ES-I3 (cell line): Measurements from ENCODE around the gene GPR153.

Source experiments
- H3K36me3 ChIP-seq: 2 replicates; pipeline ENCODE4 v1.6.1; 2013; ENCODE audit warnings: mild to moderate bottlenecking, low read length, control low read depth, moderate library complexity; ENCODE audit not compliant: insufficient read depth
- H3K4me1 ChIP-seq: 2 replicates; pipeline ENCODE4 v1.6.1; 2013; ENCODE audit warnings: mild to moderate bottlenecking, control low read depth, low read length; ENCODE audit not compliant: insufficient read depth
- H3K9ac ChIP-seq: 2 replicates; pipeline ENCODE4 v1.6.1; 2013; ENCODE audit warnings: low read depth, mild to moderate bottlenecking, low read length, moderate library complexity
- H3K9me3 ChIP-seq: 2 replicates; pipeline ENCODE4 v1.6.1; 2013; ENCODE audit warnings: mild to moderate bottlenecking, low read length, moderate library complexity; ENCODE audit not compliant: control insufficient read depth, insufficient read depth

GPR153 gene

DNA sequence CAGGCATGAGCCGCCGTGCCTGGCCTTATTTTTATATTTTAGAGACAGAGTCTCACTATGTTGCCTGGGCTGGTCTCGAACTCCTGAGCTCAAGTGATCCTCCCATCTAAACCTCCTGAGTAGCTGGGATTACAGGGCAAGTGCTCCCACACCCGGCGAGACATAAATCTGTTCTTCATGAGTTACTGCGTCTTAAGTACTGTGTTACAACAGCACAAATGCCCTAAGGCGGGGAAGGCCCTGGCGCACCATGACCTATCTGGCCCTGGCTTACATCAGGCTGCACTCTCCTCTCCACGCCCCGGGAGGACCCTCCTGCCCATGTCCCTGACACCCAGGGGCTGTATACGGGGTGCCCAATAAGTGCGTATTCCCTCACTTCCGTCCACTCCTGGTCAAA lies 4.3 kb downstream of the GPR153 start:
- H3K36me3 ChIP-seq: no peaks in the 10 kb centered on the region
- no peak overlapping the region for H3K9ac ChIP-seq
- peaks cover 3% of the 10 kb centered on the region; the same call in 1 of the 2 replicates for H3K4me1 ChIP-seq
- H3K9me3 ChIP-seq: no peaks in the 10 kb centered on the region

DNA sequence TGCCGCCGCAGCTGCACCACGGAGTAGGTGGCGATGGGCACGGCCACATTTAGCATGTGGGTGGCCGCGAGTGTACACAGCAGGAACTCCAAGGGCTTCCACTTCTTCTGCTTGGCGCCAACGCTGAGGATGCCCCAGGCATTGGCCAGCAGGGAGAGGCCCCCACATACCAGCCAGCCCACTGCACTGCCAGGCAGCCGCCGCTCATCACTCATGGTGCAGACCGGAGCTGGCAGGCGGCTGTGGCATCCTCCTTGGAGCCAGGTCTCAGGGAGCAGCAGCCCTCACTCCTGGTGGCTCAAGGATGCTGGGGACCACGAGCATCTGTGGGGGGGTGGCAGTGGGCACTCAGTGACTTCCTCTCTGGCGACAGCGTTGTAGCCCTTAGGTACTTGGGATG lies 6.2 kb downstream of the GPR153 start:
- peaks cover 2% of the 10 kb centered on the region; the same call in 1 of the 2 replicates for H3K4me1 ChIP-seq
- no peaks in the 10 kb centered on the region for H3K36me3 ChIP-seq
- no peaks in the 10 kb centered on the region for H3K9me3 ChIP-seq
- no peak overlapping the region for H3K9ac ChIP-seq

DNA sequence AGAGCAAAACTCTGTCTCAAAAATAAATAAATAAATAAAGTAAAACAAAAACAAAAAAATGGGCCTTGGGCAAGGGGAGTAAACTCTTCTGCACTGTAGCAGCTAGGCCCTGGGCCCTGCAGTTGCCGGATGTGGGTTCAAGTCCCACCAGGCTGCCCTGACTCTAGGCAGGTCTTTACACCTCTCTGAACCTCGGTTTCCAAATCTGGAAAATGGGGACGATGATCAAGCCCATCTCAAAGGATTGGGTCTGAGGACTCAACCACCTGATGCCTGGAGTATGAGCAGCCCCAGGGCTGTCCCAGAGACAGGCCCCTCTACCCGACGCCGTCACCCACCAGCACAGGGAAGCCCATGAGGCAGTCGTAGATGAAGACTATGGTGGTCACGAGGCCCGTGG lies 7.5 kb downstream of the GPR153 start:
- no peaks in the 10 kb centered on the region for H3K36me3 ChIP-seq
- H3K9me3 ChIP-seq: no peaks in the 10 kb centered on the region
- no peak overlapping the region for H3K9ac ChIP-seq
- no peaks in the 10 kb centered on the region; the same call in 1 of the 2 replicates for H3K4me1 ChIP-seq

DNA sequence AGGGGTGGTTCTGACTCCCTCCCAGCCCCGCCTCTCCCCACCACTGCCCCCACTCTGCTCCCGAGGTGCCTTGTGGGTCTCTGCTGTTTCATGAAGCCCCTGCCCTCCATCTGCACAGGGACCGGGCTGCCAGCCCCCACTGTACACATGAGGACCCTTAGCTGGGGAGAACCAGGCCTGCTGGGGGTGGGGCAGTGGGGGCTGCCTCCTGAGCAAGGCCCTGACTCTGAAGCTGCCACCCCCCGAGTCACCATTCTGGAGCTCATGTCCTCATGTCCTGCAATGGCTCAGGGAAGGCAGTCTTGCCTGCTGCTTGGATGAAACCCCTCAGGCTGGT lies 8.6 kb downstream of the GPR153 start:
- no peaks in the 10 kb centered on the region for H3K36me3 ChIP-seq
- no peaks in the 10 kb centered on the region; the same call in 1 of the 2 replicates for H3K4me1 ChIP-seq
- H3K9ac ChIP-seq: no peak overlapping the region
- H3K9me3 ChIP-seq: no peaks in the 10 kb centered on the region

DNA sequence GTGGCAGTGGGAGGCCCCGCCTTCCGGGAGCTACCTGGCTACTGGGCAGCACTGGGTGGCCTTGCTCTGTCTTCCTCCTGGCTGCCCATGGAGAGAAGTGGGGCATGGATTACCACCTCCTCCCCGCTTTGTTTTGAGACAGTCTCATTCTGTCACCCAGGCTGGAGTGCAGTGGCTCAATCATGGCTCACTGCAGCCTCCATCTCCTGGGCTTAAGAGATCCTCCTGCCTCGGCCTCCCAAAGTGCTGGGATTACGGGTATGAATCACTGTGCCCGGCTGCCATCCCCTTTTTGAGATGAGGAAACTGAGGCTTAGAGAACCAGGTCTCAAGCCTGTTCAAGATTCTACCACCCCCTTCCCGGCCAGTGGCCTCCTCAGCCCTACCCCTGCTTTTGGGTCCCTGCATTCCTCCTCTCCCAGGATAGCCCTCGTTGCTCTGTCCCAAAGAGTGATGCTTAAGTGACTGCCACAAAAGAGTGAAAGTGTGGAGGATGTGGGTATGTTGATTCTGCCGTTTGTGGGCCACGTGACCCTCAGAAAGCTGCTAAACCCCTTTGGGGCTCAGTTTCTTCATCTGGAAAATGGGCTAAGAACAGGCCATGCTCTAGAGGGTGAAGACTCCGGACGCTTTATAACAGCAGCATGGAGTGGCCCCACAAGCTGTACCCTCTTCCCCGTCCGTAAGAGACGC lies 9.1 kb downstream of the GPR153 start:
- H3K36me3 ChIP-seq: no peaks in the 10 kb centered on the region
- H3K9me3 ChIP-seq: no peaks in the 10 kb centered on the region
- no peaks in the 10 kb centered on the region; the same call in 1 of the 2 replicates for H3K4me1 ChIP-seq

DNA sequence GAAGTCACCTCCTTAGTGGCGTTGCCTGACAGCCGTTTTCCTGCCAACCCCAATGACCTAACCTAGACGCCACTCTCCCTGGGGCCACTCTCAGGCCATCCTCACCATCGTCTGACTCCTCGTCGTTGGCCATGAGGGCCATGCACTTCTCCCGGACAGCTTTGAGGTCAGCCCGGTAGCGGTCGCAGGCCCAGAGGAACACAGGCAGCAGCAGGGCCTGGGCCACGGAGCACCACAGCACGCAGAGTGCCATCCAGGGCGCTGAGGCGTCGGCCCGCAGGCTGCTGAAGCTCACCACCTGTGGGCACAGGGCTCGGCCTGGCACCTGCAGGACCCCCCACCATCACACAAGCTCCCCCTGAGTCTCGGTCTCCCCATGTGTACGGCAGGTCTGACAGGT lies 9.7 kb downstream of the GPR153 start:
- Histone ChIP-seq H3K9me3 (no peaks in the 10 kb centered on the region), H3K9ac (no peak overlapping the region), H3K4me1 (no peaks in the 10 kb centered on the region; the same call in 1 of the 2 replicates), H3K36me3 (no peaks in the 10 kb centered on the region)

More for the DNA sequence above, 9.1 kb downstream of the GPR153 start:
- H3K9ac ChIP-seq: no peak overlapping the region

DNA sequence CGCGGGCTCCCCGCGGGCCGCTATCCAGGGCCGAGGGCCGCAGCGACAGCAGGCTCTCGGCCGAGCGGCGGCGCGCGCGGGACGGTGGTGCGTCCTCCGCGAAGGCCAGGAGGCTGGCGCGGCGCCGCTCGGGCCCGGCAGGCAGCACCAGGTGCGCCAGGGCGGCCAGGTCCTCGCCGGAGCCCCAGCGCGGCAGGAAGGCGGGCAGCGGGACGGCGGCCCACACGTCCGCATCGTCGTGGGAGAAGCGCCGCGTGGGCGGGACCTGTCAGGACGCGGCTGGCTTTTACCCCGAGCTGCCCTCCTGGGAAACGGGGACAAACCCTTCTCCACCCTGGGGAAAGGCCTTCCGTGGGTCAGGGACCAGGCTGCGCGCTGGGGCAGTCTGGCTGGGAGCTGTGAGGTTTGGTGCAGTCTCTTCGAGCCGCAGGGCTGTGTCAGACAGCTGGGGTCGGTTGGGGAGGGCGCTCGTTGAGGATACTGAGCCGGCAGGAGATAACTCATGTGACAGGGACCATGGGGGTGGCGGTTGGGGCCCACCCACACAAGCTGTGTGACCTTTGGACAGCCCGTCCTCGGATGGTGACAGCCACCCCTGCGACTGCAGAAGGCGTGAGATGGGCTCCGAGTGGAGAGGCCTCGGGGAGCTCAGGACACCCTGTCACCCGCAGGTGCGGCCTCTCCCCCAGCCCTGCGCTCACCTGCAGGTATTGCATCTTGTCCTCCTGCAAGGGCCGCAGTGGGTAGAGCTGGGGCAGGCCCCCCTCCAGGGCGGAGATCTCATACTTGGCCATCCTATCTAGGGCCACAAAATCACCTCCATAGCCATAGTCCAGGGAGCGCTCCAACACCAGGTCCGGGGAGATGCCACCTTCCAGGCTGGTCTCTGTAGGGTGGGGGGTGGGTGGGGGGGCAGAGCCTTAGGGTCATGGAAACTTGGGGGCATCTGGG lies 10.9 kb downstream of the GPR153 start:
- peak overlapping the region; percentile 40; the same call in 1 of the 2 replicates for H3K9ac ChIP-seq
- H3K4me1 ChIP-seq: no peaks in the 10 kb centered on the region; the same call in 1 of the 2 replicates
- no peaks in the 10 kb centered on the region for H3K9me3 ChIP-seq
- no peaks in the 10 kb centered on the region for H3K36me3 ChIP-seq

DNA sequence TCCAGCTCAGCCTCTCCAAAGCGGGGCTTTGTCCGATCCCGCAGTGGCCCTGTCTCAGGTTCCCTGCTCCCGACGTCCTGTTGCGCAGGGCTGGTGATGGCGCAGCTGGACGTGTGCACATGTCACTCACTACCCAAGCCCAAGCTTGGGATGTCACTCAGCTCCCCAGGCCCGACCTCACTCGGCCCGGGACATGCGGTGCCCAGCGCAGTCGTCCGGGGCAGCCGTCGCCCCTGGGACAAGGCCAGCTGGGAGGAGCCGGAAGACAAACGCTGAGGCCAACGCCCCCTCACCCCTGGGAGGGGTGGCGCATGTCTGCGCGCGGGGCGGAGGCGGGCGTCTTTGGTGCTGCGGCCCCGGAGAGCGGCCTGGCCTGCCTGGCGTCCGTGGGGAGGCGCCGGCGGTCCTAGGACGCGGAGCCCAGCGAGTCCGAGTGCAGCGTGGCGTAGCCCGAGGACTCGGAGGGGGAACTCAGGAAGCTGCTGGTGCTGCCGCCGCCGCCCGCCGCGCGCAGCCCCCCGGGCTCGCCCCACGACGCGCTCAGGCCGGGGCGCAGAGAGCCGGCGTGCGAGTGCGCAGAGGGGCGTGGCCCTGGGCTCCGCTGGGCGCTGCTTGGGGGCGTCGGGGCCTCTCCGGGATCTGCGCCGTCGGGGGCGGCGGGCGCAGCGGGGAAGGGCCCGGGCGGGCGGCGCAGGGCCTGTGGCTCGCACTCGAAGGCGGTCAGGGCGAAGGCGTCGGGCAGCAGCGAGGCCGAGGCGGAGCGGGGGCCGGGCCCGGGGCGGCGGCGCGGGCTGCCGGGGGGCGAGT lies 11.8 kb downstream of the GPR153 start:
- Histone ChIP-seq H3K4me1 (no peaks in the 10 kb centered on the region; the same call in 1 of the 2 replicates), H3K9me3 (no peaks in the 10 kb centered on the region), H3K9ac (peak overlapping the region; percentile 38; the same call in 1 of the 2 replicates), H3K36me3 (no peaks in the 10 kb centered on the region)

DNA sequence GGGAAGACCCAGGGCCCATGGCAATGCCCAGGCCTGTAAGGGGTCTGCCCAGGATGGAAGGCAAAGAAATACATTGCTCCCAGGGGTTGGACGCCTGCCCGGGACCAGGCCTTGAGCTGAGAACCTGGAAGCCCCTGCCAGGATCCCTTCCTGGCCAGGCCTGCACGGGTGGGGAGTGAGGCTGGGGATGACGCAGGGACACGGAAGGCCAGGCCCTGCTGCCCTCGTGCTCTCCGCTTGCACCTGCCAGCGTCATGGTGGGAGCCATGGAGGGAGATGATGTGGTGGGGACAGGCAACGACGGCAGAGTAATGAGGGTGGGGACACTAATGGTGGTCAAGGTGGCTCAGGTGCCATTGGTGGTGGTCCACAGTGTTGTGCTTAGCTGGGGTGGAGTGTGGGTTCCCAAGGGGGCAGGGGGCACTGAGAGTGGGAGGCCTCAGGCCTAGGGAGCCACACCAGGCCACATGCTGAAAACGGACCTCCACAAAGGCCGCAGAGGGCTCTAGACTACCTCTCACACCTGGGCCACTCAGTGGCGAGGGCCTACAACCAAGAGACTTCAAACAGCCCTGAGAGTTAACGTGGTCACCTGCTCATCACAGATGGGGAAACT lies 12.6 kb downstream of the GPR153 start:
- Histone ChIP-seq H3K9ac (no peak overlapping the region), H3K9me3 (no peaks in the 10 kb centered on the region), H3K36me3 (no peaks in the 10 kb centered on the region), H3K4me1 (no peaks in the 10 kb centered on the region; the same call in 1 of the 2 replicates)

DNA sequence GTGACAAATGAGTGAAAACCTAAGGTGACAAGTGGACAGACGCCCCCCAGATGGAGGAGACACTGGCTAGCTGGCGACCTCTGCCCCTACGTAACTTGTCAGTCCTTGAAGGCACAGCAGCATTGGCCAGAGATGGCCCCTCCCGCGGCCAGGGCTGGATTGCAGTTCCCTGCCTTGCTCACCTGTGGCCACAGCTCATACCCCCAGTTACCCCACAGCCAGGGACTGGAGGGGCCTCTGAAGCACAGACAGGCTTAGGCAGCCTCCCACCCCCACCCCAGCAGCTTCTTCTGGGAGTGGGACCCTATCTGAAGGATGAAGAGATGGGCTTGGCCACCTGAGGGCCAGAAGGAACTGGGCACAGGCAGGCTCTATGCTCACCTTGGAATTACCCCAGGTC lies 13.2 kb downstream of the GPR153 start:
- Histone ChIP-seq H3K9me3 (no peaks in the 10 kb centered on the region), H3K4me1 (no peaks in the 10 kb centered on the region; the same call in 1 of the 2 replicates), H3K9ac (no peak overlapping the region), H3K36me3 (no peaks in the 10 kb centered on the region)

DNA sequence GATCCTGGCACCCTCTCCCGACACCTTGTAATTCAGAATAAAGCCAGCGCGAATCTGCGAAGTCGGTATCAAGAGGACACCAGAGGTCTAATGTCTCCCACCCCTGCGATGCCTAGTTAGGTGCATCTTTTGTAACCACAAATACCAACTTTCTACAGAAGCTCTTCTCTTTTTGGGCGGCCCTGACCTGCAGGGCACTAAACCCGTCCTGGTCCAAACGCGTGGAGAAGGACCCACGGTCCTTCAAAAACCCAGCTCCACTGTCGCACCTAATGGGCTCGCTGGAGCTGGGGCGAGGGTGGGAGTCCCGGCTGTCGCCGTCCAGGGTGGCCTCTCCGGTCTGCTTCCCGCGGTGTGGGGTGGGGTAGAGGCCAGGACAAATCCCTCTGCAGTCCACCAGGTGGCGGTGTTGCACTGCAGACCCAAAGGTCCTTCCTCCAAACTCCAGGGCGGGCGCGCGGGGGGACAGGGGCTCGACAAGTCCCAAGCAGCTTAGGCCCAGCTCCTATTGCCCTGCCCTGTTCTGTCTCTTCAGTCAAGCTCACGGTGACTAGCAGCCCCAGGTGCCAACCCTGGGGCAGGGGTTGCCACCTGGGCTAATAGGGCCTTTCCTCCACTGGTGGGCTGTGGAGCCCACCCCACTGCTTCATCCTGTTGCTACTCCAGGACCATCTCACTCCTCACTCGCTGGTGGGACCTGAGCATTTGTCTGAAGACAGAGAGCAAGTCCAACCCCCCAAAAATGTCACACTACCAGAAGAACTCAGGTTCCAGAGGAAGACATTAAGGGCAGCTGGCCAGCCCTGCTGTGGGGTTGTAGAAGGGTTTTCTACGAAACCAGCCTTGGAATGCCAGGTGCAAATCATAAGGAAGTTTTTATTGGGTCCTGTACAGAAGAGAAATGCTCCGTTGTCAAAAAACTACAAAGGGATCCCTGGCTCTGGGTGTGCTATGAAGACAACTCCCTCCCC lies 14.1 kb downstream of the GPR153 start:
- no peaks in the 10 kb centered on the region for H3K9me3 ChIP-seq
- H3K36me3 ChIP-seq: no peaks in the 10 kb centered on the region
- H3K9ac ChIP-seq: peak overlapping the region; percentile 55; the same call in 1 of the 2 replicates
- H3K4me1 ChIP-seq: no peaks in the 10 kb centered on the region; the same call in 1 of the 2 replicates

DNA sequence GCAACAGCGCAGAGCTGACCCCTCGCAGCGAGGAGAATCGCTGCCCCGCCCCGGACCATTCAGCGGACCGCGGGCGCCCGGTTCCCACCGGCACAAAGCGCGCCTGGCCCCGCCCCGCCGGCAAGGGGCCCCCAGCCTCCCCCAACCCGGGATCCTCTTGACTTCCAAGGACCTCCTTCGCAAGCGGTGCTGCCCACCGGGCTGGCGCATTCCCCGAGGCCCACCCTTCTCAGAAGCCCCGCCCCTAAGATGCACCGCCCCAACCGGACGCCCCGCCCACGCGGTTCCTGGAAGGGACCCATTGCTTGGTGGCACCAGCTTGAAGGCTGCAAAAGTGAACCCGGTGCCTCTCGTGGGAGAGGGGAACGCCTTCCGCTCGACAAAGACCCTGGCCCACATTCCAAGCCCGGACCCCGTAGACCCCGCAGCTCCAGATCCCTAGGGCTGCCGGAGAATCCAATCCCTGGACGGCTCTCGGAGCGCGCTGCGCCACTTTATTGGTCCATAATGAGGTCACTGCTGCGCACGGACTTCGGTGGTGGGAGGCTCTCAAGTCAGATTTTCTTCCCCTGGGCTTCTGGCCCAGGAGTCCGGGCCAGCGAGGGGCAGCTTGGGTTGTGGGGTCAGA lies 14.9 kb downstream of the GPR153 start:
- H3K9ac ChIP-seq: peak overlapping the region; percentile 55; the same call in 1 of the 2 replicates
- H3K36me3 ChIP-seq: no peaks in the 10 kb centered on the region
- H3K9me3 ChIP-seq: no peaks in the 10 kb centered on the region
- H3K4me1 ChIP-seq: peaks cover 5% of the 10 kb centered on the region
